NCI-H2227 (cell line): Measurements from ENCODE around the gene ENPP6.
A peak's percentile ranks its signal among the peaks of the same experiment; 100 is the strongest.

ENCODE experiments used
- DNase-seq: peaks from one replicate; lab custom pipeline; 2025; ENCODE audit not compliant: unreplicated experiment; lab: John Stamatoyannopoulos, UW

Gene ENPP6

GRCh38 chr4:184192933-184193332, 24.7 kb downstream of the ENPP6 start:
- no peak for DNase-seq

GRCh38 chr4:184191267-184191666, 26.4 kb downstream of the ENPP6 start:
- no peak for DNase-seq

GRCh38 chr4:184190711-184191110, 27.0 kb downstream of the ENPP6 start:
- no peak for DNase-seq

GRCh38 chr4:184189966-184190365, 27.7 kb downstream of the ENPP6 start:
- DNase-seq, result no peak

- DNase-seq, result no peak
Observed at GRCh38 chr4:184188443-184189400, 29.0 kb downstream of the ENPP6 start.

- DNase-seq, result no peak
Observed at GRCh38 chr4:184177271-184177670, 40.4 kb downstream of the ENPP6 start.

GRCh38 chr4:184174571-184175488, 42.8 kb downstream of the ENPP6 start:
- DNase-seq, result no peak

GRCh38 chr4:184171011-184171410, 46.7 kb downstream of the ENPP6 start:
- no peak for DNase-seq

- no peak for DNase-seq
Observed at GRCh38 chr4:184169225-184169867, 48.3 kb downstream of the ENPP6 start.

GRCh38 chr4:184168406-184169019, 49.2 kb downstream of the ENPP6 start:
- peak; percentile 48 for DNase-seq

- no peak for DNase-seq
Observed at GRCh38 chr4:184167576-184167975, 50.1 kb downstream of the ENPP6 start.

- no peak for DNase-seq
Observed at GRCh38 chr4:184166736-184167135, 50.9 kb downstream of the ENPP6 start.

- no peak for DNase-seq
Observed at GRCh38 chr4:184165291-184165690, 52.4 kb downstream of the ENPP6 start.

GRCh38 chr4:184163813-184164212, 53.9 kb downstream of the ENPP6 start:
- DNase-seq, result peak; percentile 57

- no peak for DNase-seq
Observed at GRCh38 chr4:184162596-184162995, 55.1 kb downstream of the ENPP6 start.

GRCh38 chr4:184157322-184157721, 60.4 kb downstream of the ENPP6 start:
- no peak for DNase-seq

- DNase-seq, result no peak
Observed at GRCh38 chr4:184156163-184156920, 61.3 kb downstream of the ENPP6 start.

- DNase-seq, result no peak
Observed at GRCh38 chr4:184154199-184154598, 63.5 kb downstream of the ENPP6 start.

GRCh38 chr4:184153781-184154180, 63.9 kb downstream of the ENPP6 start:
- no peak for DNase-seq

GRCh38 chr4:184151988-184152485, 65.6 kb downstream of the ENPP6 start:
- no peak for DNase-seq
